Measurements from ENCODE around the gene CELF2.

DNA sequence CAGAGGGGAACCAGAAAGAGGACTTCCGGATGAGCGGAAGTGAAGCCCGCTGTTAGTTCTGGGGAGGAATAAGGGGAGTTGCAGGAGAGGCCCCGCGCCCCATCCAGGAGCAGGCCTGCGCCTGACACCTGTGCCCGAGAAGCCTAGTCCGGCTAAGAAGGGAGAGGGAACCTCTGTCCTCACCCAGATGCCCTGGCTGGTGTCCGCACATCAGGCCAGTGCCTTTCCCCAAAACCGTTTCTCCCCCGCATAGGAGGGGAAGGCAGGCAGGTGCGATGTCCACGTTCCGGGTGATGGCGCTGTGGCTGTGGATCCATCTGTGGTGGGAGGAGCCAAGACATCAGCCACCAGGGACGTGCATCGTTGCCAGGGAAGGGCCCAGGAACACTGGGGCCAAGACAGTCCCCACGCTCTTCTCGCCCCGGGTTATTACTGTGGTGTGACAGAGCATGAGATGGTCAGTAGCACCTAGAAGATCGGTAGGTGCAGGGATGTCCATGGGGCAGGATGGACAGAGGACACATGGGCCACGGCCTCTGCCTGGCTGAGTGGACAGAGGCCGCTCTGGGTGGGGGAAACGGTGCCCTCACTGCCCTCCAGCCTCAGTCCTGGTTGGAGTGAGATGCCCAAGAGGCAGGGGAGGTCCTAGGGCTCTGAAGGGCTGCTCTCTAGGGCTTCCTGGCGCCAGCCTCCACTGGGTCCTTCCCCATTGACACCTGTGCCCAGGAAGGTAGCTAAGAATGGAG lies 262.7 kb downstream of the CELF2 start:
- TF ChIP-seq, protein P1, sequence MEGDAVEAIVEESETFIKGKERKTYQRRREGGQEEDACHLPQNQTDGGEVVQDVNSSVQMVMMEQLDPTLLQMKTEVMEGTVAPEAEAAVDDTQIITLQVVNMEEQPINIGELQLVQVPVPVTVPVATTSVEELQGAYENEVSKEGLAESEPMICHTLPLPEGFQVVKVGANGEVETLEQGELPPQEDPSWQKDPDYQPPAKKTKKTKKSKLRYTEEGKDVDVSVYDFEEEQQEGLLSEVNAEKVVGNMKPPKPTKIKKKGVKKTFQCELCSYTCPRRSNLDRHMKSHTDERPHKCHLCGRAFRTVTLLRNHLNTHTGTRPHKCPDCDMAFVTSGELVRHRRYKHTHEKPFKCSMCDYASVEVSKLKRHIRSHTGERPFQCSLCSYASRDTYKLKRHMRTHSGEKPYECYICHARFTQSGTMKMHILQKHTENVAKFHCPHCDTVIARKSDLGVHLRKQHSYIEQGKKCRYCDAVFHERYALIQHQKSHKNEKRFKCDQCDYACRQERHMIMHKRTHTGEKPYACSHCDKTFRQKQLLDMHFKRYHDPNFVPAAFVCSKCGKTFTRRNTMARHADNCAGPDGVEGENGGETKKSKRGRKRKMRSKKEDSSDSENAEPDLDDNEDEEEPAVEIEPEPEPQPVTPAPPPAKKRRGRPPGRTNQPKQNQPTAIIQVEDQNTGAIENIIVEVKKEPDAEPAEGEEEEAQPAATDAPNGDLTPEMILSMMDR (IDR thresholded peaks at IDR 0.05; ENCODE audit: borderline replicate concordance, extremely low read depth, low read length, poor library complexity, severe bottlenecking): no peak
- TF ChIP-seq EZH2 (IDR thresholded peaks at IDR 0.05; ENCODE audit: borderline replicate concordance, low read depth, low read length, severe bottlenecking): no peak

Measured in DND-41 (cell line).